Liver (tissue), 9 donors: ENCODE results near the gene UBE2E2. TPM values are rescaled to one million over a fixed set of nuclear protein-coding genes. Genes with fewer than 3 reads are reported as not detected.

Source experiments
- DNase-seq: peaks from one replicate; pipeline ENCODE4 v3.0.0-alpha.2; 2017; ENCODE audit warnings: low spot score
- H3K27ac ChIP-seq, 2 donors: one replicate each; pipeline ENCODE4 v1.7.0; 2013; ENCODE audit warnings: inconsistent platforms in 2 of 2, low read length in 2 of 2, control low read depth in 1 of 2, low read depth in 1 of 2, mild to moderate bottlenecking in 1 of 2
- H3K27me3 ChIP-seq, 4 donors: one replicate each; pipeline versions ENCODE4 v1.6.1 to v1.7.0; 2013; ENCODE audit warnings: low read length in 3 of 4, inconsistent platforms in 1 of 4, mild to moderate bottlenecking in 1 of 4, moderate library complexity in 1 of 4; ENCODE audit not compliant: control insufficient read depth in 4 of 4, insufficient read depth in 4 of 4
- H3K36me3 ChIP-seq, 4 donors: one replicate each; pipeline versions ENCODE4 v1.6.1 to v1.7.0; 2013; ENCODE audit warnings: low read length in 3 of 4, mild to moderate bottlenecking in 3 of 4, low read depth in 1 of 4, moderate library complexity in 1 of 4; ENCODE audit not compliant: control insufficient read depth in 4 of 4, insufficient read depth in 3 of 4
- H3K4me1 ChIP-seq, 4 donors: one replicate each; pipeline versions ENCODE4 v1.6.1 to v1.7.0; 2013; ENCODE audit warnings: low read length in 3 of 4, mild to moderate bottlenecking in 3 of 4, moderate library complexity in 1 of 4; ENCODE audit not compliant: control insufficient read depth in 4 of 4, insufficient read depth in 4 of 4
- H3K4me3 ChIP-seq, 3 donors: one replicate each; pipeline versions ENCODE4 v1.6.1 to v1.7.0; 2013; ENCODE audit warnings: low read length in 3 of 3, control low read depth in 1 of 3, low read depth in 1 of 3, mild to moderate bottlenecking in 1 of 3
- H3K9ac ChIP-seq, 2 donors: one replicate each; pipeline ENCODE4 v1.7.0; 2013; ENCODE audit warnings: low read length in 2 of 2, mild to moderate bottlenecking in 2 of 2, moderate library complexity in 2 of 2, control low read depth in 1 of 2, low read depth in 1 of 2
- H3K9me3 ChIP-seq, 4 donors: one replicate each; pipeline versions ENCODE4 v1.6.1 to v1.7.0; 2013; ENCODE audit warnings: low read length in 3 of 4; ENCODE audit not compliant: control insufficient read depth in 4 of 4
- ATF3 ChIP-seq: IDR thresholded peaks from 2 replicates; pipeline ENCODE4 v1.6.1; 2016; ENCODE audit warnings: antibody characterized with exemption
- CTCF ChIP-seq: fragments of 150-350 bp; IDR thresholded peaks from 2 replicates; pipeline ENCODE4 v1.5.1; 2017; ENCODE audit warnings: improper control_type of control experiment, low read depth, low read length; ENCODE audit not compliant: missing input control
- EGR1 ChIP-seq, 2 donors: IDR thresholded peaks; 2 replicates each; pipeline ENCODE4 v1.6.1; 2016 to 2018; ENCODE audit warnings: antibody characterized with exemption in 2 of 2, low read depth in 2 of 2
- FOXA1 ChIP-seq: IDR thresholded peaks from 2 replicates; pipeline ENCODE4 v1.6.1; 2016; ENCODE audit warnings: antibody characterized with exemption
- FOXA2 ChIP-seq: IDR thresholded peaks from 2 replicates; pipeline ENCODE4 v1.6.1; 2016; ENCODE audit warnings: antibody characterized with exemption
- GABPA ChIP-seq, 2 donors: IDR thresholded peaks in 1 of 2; conservative IDR thresholded peaks in 1 of 2; 2 replicates each; pipeline ENCODE4 v1.6.1; 2016; ENCODE audit warnings: antibody characterized with exemption in 2 of 2, mild to moderate bottlenecking in 1 of 2, moderate library complexity in 1 of 2
- HNF4A ChIP-seq, 2 donors: conservative IDR thresholded peaks; 2 replicates each; pipeline ENCODE4 v1.6.1; 2016; ENCODE audit warnings: antibody characterized with exemption in 2 of 2, mild to moderate bottlenecking in 2 of 2
- HNF4G ChIP-seq: IDR thresholded peaks from 2 replicates; pipeline ENCODE4 v1.6.1; 2016; ENCODE audit warnings: antibody characterized with exemption
- JUND ChIP-seq, 2 donors: IDR thresholded peaks; 2 replicates each; pipeline ENCODE4 v1.6.1; 2016; ENCODE audit warnings: antibody characterized with exemption in 2 of 2
- MAX ChIP-seq: IDR thresholded peaks from 2 replicates; pipeline ENCODE4 v1.6.1; 2016; ENCODE audit warnings: antibody characterized with exemption
- NR2F2 ChIP-seq: IDR thresholded peaks from 2 replicates; pipeline ENCODE4 v1.6.1; 2016; ENCODE audit warnings: antibody characterized with exemption
- RAD21 ChIP-seq, 2 donors: IDR thresholded peaks; 2 replicates each; pipeline ENCODE4 v1.6.1; 2016; ENCODE audit warnings: antibody characterized with exemption in 2 of 2, mild to moderate bottlenecking in 2 of 2
- REST ChIP-seq: IDR thresholded peaks from 2 replicates; pipeline ENCODE4 v1.6.1; 2016; ENCODE audit warnings: antibody characterized with exemption, mild to moderate bottlenecking
- RXRA ChIP-seq, 2 donors: IDR thresholded peaks; 2 replicates each; pipeline ENCODE4 v1.6.1; 2017 to 2018; ENCODE audit warnings: antibody characterized with exemption in 2 of 2, mild to moderate bottlenecking in 1 of 2
- SP1 ChIP-seq: IDR thresholded peaks from 2 replicates; pipeline ENCODE4 v1.6.1; 2018; ENCODE audit warnings: antibody characterized with exemption, mild to moderate bottlenecking
- TAF1 ChIP-seq: conservative IDR thresholded peaks from 2 replicates; pipeline ENCODE4 v1.6.1; 2016; ENCODE audit warnings: antibody characterized with exemption, mild to moderate bottlenecking
- YY1 ChIP-seq: IDR thresholded peaks from 2 replicates; pipeline ENCODE4 v1.6.1; 2016; ENCODE audit warnings: antibody characterized with exemption, mild to moderate bottlenecking
- WGBS: extraction: QIAGEN DNeasy Blood & Tissue Kit; methylation state at CpG from one replicate; pipeline ENCODE4 v1.1.7; 2013; 5-methylcytosine and 5-hydroxymethylcytosine counted together
- polyA plus RNA-seq, 2 donors: library from polyadenylated mRNA; stranded (reverse) in 1 of 2; unstranded in 1 of 2; fragments of 200-250 nt in 1 of 2; fragments of >200 nt in 1 of 2; fragmentation: Nextera tagmentation in 1 of 2; extraction: Ambion mirVana in 1 of 2; gene quantifications; one replicate each; pipeline versions ENCODE4 v1.2.1 to v1.2.3, GENCODE V29; 2013 to 2015
- total RNA-seq, 2 donors: library from RNA; depleted of rRNA; stranded (reverse); fragments of >200 nt; gene quantifications; one replicate each; pipeline ENCODE4 v1.2.3, GENCODE V29; 2014
- donor health status: healthy.
- donor health status: healthy.
- donor health status: healthy.
- donor health status: healthy.
- donor health status: healthy.

UBE2E2 gene
- total and polyA plus RNA-seq, 4 donors, result 9.0 to 27.8 (median 16.8) TPM

GRCh38 chr3:23435904-23436303, 232.8 kb downstream of the UBE2E2 start:
- Histone ChIP-seq H3K4me1 (no peaks in the 10 kb centered on the region), H3K36me3 (no peaks in the 10 kb centered on the region), H3K27me3 (no peaks in the 10 kb centered on the region), H3K9me3 (no peaks in the 10 kb centered on the region), H3K9ac (no peak overlapping the region), H3K27ac (no peak overlapping the region), H3K4me3 (no peak overlapping the region)
- no peak for DNase-seq
- TF ChIP-seq YY1, result no peak
- TF ChIP-seq TAF1, result no peak
- no peak for TF ChIP-seq SP1
- no peak for TF ChIP-seq EGR1 (IDR thresholded peaks at IDR 0.05; ENCODE audit: low read depth in 2 of 2)
- no peak for TF ChIP-seq NR2F2
- no peak for TF ChIP-seq REST
- TF ChIP-seq RXRA (IDR thresholded peaks at IDR 0.05), result no peak
- TF ChIP-seq ATF3, result no peak
- no peak for TF ChIP-seq FOXA1
- no peak for TF ChIP-seq CTCF
- no peak for TF ChIP-seq RAD21 (IDR thresholded peaks at IDR 0.05)
- TF ChIP-seq GABPA (IDR thresholded peaks at IDR 0.05 in 1 of 2, conservative IDR thresholded peaks at IDR 0.05 in 1 of 2), result no peak
- TF ChIP-seq MAX, result no peak
- no peak for TF ChIP-seq JUND (IDR thresholded peaks at IDR 0.05)
- TF ChIP-seq FOXA2, result no peak
- TF ChIP-seq HNF4G, result no peak
- TF ChIP-seq HNF4A (conservative IDR thresholded peaks at IDR 0.05), result no peak
- 96% methylated on average over 9 of the region's 9 CpGs for WGBS

GRCh38 chr3:23437484-23438145, 234.5 kb downstream of the UBE2E2 start:
- WGBS, result 93% methylated on average over 7 of the region's 7 CpGs
- H3K36me3 ChIP-seq, result no peaks in the 10 kb centered on the region
- TF ChIP-seq YY1 (no peak), ATF3 (no peak), CTCF (no peak), REST (no peak), MAX (no peak), HNF4G (no peak), TAF1 (no peak)
- no peak for DNase-seq
- H3K27ac ChIP-seq, result no peak overlapping the region
- no peaks in the 10 kb centered on the region for H3K27me3 ChIP-seq
- H3K9ac ChIP-seq, result no peak overlapping the region
- no peak overlapping the region for H3K4me3 ChIP-seq
- no peaks in the 10 kb centered on the region for H3K9me3 ChIP-seq
- H3K4me1 ChIP-seq, result no peaks in the 10 kb centered on the region
